Left cardiac atrium (tissue), 4 donors: Measurements from ENCODE around the gene KRTAP1-1. TPM values are rescaled to one million over a fixed set of nuclear protein-coding genes. Genes with fewer than 3 reads are reported as not detected.
"Not testable (repeated sequence)": the region's sequence is repeated elsewhere in the genome, so short reads cannot be mapped to it uniquely, and the experiment has no call there.

Experiments used
- ATAC-seq, 2 donors: fragments of 200-7000 bp; cut with Tn5 transposase; one replicate each; pipeline ENCODE4 v1.9.1; 2020; ENCODE audit warnings: mild to moderate bottlenecking in 2 of 2, moderate library complexity in 2 of 2
- DNase-seq: peaks from one replicate; pipeline ENCODE4 v3.0.0-alpha.2; 2020
- intact Hi-C, 2 donors: fragments of 100-400 bp; cut with DNase I; formaldehyde crosslinking; loops; one replicate each; pipeline versions ENCODE4 v1.14.1 to v1.15.1; 2022 to 2023
- long read RNA-seq: library from polyadenylated mRNA; unstranded; transcript quantifications from one replicate; pipeline ENCODE4 v2.0.0, GENCODE V29; 2021
- total RNA-seq, 2 donors: library from RNA; stranded (reverse); fragmentation: NEBNext Ultra II Directional; extraction: Animal tissue kit (Norgen Biotek cat#: 25700); gene quantifications; one replicate each; pipeline ENCODE4 v1.2.1, GENCODE V29; 2021
- donor health status: DM: no; HTN: yes; CAD: no.
- donor health status: DM: no; HTN: yes; CAD: no; lungs with severe emphysema.
- donor health status: DM: yes; HTN: yes; CAD: no.
- donor health status: Dilated cardiomyopathy.

Gene KRTAP1-1
- total RNA-seq = not detected
- long read RNA-seq = 0 reads

DNA sequence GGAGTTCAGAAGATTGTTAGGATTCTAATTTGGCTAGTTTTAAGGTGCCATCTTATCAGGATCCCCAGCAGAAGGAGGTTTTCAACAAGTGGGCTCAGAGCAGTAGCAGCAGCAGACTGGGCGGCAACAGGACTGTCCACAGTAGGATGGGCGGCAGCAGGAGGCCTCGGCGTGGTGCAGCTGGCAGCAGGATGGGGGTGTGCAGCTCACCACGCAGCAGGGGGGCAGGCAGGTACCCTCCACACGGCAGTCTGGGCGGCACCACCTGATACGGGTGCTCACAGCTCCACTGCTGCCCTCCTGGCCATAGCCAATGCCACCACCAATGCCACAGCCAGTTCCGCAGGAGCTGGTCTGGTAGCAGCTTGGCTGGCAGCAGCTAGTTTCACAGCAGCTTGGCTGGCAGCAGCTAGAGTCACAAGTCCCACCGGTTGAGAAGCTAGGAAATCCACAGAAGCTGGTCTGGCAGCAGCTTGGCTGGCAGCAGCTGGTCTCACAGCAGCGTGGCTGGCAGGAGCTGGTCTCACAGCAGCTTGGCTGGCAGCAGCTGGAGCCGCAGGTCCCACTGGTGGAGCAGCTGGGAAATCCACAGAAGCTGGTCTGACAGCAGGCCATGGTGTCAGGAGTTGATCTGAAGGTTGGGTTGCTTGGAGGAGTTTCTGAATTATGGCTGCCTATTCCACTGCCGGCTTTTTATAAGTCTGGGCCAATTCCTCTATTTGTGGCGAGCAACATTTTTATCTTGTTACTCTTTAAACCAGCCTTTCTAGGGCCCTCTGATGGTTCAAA is at the start of gene KRTAP1-1:
KRTAP1-1 (minus strand) TSS at position 668 of the 789 bp plus-strand sequence; CDS start at position 615, 53 bp downstream.
- intact Hi-C loops, DNase-seq: not testable (repeated sequence)
- peak in 1 of 2 donors; percentile 53 for ATAC-seq

DNA sequence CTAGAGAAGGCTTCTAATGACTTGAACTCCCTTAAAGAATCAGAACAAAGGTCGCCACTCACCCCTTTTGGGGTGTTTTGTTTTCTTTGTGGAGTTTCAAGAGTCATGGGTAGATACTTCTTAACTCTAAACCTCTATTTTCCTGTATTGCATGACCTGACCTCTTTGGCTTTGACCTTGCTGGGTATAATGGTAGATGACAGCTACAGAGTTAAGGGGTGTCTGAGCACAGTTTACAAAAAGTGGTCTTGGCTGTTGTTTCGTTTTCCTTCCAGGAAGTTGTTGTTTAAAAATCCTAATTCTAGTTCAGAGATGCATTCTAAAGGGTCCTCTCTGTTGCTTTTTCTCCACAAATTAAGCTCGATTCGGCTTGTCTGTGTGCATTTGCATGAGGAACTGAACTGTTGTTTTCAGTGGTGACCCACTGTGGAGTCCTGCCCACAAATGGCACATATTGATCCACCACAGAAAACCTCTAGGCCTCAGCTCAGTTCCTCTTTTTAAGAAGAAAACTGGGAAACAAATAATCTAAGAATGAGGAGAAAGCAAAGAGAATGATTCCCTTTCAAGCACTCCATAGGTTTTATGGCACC is 47.6 kb upstream of the KRTAP1-1 start:
- ATAC-seq, DNase-seq, intact Hi-C loops: not testable (repeated sequence)

- ATAC-seq, intact Hi-C loops, DNase-seq: not testable (repeated sequence)
These were observed 43.0 kb upstream of the KRTAP1-1 start, which contains the start of gene KRTAP4-7 for GRCh38 chr17:41084100-41084856. Gene KRTAP4-7, plus strand, starts transcription at chr17:41084150. Its CDS starts 57 bp downstream, at chr17:41084207.

DNA sequence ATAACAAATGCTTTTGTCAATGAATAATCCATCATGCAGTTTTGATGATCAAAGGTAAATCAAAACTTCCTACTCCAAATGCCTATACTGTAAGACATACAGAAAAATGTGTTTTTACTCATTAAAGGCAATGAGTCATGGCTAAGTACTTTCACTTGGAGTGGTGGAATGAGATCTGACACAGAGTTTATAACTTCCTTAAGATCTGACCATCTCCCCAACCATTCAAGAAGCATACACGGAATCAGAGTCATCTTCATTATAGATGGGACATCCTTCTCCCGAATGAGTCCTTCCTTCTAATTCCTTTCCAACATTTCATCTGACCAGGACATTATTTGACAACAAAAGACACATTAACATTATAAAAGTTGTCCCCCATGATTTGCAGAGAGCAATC is 42.2 kb upstream of the KRTAP1-1 start:
- ATAC-seq, DNase-seq, intact Hi-C loops: not testable (repeated sequence)

DNA sequence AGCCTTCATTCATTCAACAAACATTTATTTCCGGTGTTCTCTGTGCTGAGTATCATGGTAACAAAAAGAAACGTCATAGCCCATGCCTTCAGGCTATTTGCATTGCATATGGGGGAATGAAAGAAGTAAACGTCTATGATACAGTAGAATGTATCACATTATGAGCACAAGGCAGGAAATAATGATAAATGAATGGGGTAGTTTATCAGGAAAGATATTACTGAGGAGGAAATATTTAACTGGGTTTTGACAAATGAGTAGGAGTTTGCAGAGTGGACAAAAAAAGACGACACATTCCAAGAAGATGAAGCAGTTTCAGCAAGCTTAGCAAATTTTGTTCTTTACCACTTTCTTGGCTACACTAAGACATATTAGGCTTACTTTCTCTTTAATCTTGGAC is 41.4 kb upstream of the KRTAP1-1 start:
- intact Hi-C loops = no loop called here
- DNase-seq = no peak
- no peak for ATAC-seq

DNA sequence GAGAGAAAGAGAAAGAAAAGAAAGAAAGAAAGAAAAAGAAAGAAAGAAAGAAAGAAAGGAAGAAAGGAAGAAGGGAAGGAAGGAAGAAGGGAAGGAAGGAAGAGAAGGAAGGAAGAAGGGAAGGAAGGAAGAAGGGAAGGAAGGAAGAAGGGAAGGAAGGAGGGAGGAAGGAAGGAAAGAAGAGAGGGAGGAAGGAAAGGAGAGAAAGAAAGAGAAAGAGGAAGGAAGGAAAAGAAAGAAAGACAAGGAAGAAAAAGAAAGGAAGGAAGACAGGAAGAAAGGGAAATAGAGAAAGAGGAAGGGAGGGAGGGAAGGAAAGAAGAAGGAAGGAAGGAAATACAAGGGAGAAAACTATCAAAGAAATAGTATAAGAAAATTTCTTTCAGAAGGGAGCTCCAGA is 35.5 kb upstream of the KRTAP1-1 start:
- ATAC-seq = no peak
- intact Hi-C loops = no loop called here
- DNase-seq = no peak

- intact Hi-C loops = no loop called here
- no peak for ATAC-seq
- DNase-seq = no peak
These were observed 32.4 kb upstream of the KRTAP1-1 start for GRCh38 chr17:41073676-41074075.

GRCh38 chr17:41071606-41072360 is 30.5 kb upstream of the KRTAP1-1 start:
- DNase-seq (no peak), ATAC-seq (no peak)
- intact Hi-C loops = no loop called here

DNA sequence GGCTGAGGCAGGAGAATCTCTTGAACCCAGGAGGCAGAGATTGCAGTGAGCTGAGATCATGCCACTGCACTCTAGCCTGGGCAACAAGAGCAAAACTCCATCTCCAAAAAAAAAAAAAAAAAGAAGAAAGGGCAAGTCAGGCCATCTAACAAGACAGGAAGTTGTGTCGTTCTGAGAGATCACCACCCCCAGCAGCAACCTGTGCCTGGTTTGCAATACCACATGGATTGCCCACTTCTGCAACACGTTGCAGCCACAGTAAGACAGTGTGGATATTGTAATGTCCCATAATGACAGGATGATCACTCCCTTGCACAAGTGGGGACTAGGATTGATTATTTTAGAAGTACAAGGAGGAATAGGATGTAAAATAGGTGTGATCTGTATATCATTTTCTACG is 27.8 kb upstream of the KRTAP1-1 start:
- ATAC-seq (no peak), DNase-seq (no peak)
- intact Hi-C loops = no loop called here

GRCh38 chr17:41067281-41067680 is 26.0 kb upstream of the KRTAP1-1 start:
- ATAC-seq (no peak), DNase-seq (no peak)
- intact Hi-C loops = no loop called here

- ATAC-seq (no peak), DNase-seq (no peak)
- intact Hi-C loops = no loop called here
These were observed 24.8 kb upstream of the KRTAP1-1 start, which contains the start of gene KRTAP2-4 for GRCh38 chr17:41065829-41066624. Gene KRTAP2-4, minus strand, starts transcription at chr17:41065879. Its CDS starts 34 bp downstream, at chr17:41065845.

- DNase-seq, ATAC-seq, intact Hi-C loops: not testable (repeated sequence)
These were observed 23.9 kb upstream of the KRTAP1-1 start for GRCh38 chr17:41065016-41065689.

GRCh38 chr17:41064301-41064700 is 23.1 kb upstream of the KRTAP1-1 start:
- no peak for ATAC-seq
- no peak for DNase-seq
- intact Hi-C loops = no loop called here

GRCh38 chr17:41063449-41063848 is 22.2 kb upstream of the KRTAP1-1 start:
- no peak for DNase-seq
- intact Hi-C loops = no loop called here
- ATAC-seq = no peak

DNA sequence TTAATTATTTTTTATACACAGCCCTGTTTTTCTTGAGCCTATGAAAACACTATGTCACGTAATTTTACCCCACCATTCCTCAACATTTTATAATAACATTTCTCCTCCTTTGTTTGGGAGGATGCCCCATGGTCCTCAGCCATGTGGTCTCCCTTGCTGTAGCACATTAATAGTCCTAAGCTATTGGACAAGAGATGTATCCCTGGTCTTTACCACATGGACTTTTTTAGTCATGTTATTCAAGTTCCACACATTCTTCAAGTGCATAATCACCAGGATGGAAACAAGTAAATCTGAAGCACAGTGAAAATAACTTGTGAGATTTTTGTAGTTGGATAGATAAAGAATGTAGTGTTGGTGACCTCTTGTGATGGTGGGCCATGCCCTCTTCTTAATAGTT is 20.7 kb upstream of the KRTAP1-1 start:
- intact Hi-C loops = no loop called here
- ATAC-seq = no peak
- DNase-seq = no peak

GRCh38 chr17:41060052-41060604 is 18.9 kb upstream of the KRTAP1-1 start, which contains the start of gene KRTAP2-3:
Gene KRTAP2-3, minus strand, starts transcription at chr17:41060114. Its CDS starts 64 bp downstream, at chr17:41060050.
- intact Hi-C loops = no loop called here
- no peak for DNase-seq
- no peak for ATAC-seq
